Esophagus muscularis mucosa (tissue), 3 donors: ENCODE results near the gene USP46.

ENCODE experiments used
- POLR2A ChIP-seq: fragments of 450-650 bp; IDR thresholded peaks from one replicate; pipeline ENCODE4 v1.6.1; 2017; ENCODE audit warnings: antibody characterized with exemption, moderate library complexity, mild to moderate bottlenecking, low read depth
- TF ChIP-seq, protein P1 (sequence below), 3 experiments: fragments of 200-600 bp in 2 of 3; fragments of 450-650 bp in 1 of 3; sonication (generic) in 2 of 3; IDR thresholded peaks; one replicate each; pipeline ENCODE4 v1.5.1; 2017 to 2019; ENCODE audit warnings: antibody characterized with exemption in 3 of 3, mild to moderate bottlenecking in 2 of 3, moderate library complexity in 1 of 3

DNA sequence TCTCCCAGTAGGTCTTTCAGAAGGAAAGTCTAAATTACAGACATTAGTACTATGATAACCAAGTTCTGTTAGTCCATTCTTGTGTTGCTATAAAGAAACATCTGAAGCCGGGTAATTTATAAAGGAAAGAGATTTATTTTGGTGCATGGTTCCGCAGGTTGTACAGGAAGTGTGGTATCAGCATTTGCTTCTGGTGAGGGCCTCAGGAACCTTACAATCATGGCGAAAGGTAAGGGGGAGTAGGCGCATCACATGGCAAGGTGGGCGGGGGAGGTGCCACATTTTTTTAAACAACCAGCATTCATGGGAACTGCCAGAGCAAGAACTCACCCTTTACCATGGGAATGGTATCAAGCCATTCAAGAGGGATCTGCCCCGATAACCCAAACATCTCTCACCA lies 26.2 kb upstream of the USP46 start:
- TF ChIP-seq, protein P1, sequence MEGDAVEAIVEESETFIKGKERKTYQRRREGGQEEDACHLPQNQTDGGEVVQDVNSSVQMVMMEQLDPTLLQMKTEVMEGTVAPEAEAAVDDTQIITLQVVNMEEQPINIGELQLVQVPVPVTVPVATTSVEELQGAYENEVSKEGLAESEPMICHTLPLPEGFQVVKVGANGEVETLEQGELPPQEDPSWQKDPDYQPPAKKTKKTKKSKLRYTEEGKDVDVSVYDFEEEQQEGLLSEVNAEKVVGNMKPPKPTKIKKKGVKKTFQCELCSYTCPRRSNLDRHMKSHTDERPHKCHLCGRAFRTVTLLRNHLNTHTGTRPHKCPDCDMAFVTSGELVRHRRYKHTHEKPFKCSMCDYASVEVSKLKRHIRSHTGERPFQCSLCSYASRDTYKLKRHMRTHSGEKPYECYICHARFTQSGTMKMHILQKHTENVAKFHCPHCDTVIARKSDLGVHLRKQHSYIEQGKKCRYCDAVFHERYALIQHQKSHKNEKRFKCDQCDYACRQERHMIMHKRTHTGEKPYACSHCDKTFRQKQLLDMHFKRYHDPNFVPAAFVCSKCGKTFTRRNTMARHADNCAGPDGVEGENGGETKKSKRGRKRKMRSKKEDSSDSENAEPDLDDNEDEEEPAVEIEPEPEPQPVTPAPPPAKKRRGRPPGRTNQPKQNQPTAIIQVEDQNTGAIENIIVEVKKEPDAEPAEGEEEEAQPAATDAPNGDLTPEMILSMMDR (IDR thresholded peaks at IDR 0.05): no peak
- TF ChIP-seq POLR2A: no peak
